DOHH2 (cell line): ENCODE results near the gene SLC7A6OS.

ENCODE experiments used
- H3F3A ChIP-seq: fragments of 200-600 bp; sonication (generic), shearing (Covaris generic); 2 replicates; pipeline ENCODE4 v1.6.0; 2016; ENCODE audit warnings: antibody characterized with exemption, mild to moderate bottlenecking; ENCODE audit not compliant: control insufficient read depth, insufficient read depth
- H3K27ac ChIP-seq: fragments of 200-600 bp; sonication (generic); 2 replicates; pipeline ENCODE4 v1.5.1; 2014; ENCODE audit warnings: low read depth, mild to moderate bottlenecking, low read length, moderate library complexity
- H3K27me3 ChIP-seq: fragments of 200-600 bp; sonication (generic); 2 replicates; pipeline ENCODE4 v1.6.1; 2014; ENCODE audit warnings: mild to moderate bottlenecking, low read length, mixed read lengths; ENCODE audit not compliant: control insufficient read depth
- H3K36me3 ChIP-seq: fragments of 200-600 bp; sonication (generic); 2 replicates; pipeline ENCODE4 v1.6.1; 2014; ENCODE audit warnings: mild to moderate bottlenecking, low read length, moderate library complexity, mixed read lengths; ENCODE audit not compliant: control insufficient read depth
- H3K4me1 ChIP-seq: fragments of 200-600 bp; sonication (generic); 2 replicates; pipeline ENCODE4 v1.6.1; 2014; ENCODE audit warnings: mild to moderate bottlenecking, low read length, mixed read lengths; ENCODE audit not compliant: control insufficient read depth
- H3K4me2 ChIP-seq: fragments of 200-600 bp; sonication (generic); 2 replicates; pipeline ENCODE4 v1.6.0; 2014; ENCODE audit warnings: mild to moderate bottlenecking, low read length, moderate library complexity
- H3K4me3 ChIP-seq: fragments of 200-600 bp; sonication (generic); 2 replicates; pipeline ENCODE4 v1.5.1; 2014; ENCODE audit warnings: mild to moderate bottlenecking, low read length, mixed read lengths
- H3K79me2 ChIP-seq: fragments of 200-600 bp; sonication (generic); 2 replicates; pipeline ENCODE4 v1.6.1; 2014; ENCODE audit warnings: mild to moderate bottlenecking, low read length, mixed read lengths; ENCODE audit not compliant: control insufficient read depth
- H3K9me2 ChIP-seq: fragments of 200-600 bp; sonication (generic); replicated peaks from 2 replicates; pipeline ENCODE4 v1.6.1; 2014; ENCODE audit warnings: mild to moderate bottlenecking, low read length, mixed read lengths; ENCODE audit not compliant: control insufficient read depth
- H3K9me3 ChIP-seq: fragments of 200-600 bp; sonication (generic); 2 replicates; pipeline ENCODE4 v1.6.1; 2014; ENCODE audit warnings: antibody characterized with exemption, low read length, mixed read lengths; ENCODE audit not compliant: control insufficient read depth, insufficient read depth
- H4K20me1 ChIP-seq: fragments of 200-600 bp; sonication (generic); 2 replicates; pipeline ENCODE4 v1.6.0; 2014; ENCODE audit warnings: low read depth, mild to moderate bottlenecking, antibody characterized with exemption, low read length, moderate library complexity; ENCODE audit not compliant: control insufficient read depth, insufficient read depth
- EZH2phosphoT487 ChIP-seq: fragments of 200-600 bp; sonication (generic); IDR thresholded peaks from 2 replicates; pipeline ENCODE4 v1.6.1; 2017; ENCODE audit warnings: borderline replicate concordance, mild to moderate bottlenecking, antibody characterized with exemption, low read length, moderate library complexity, mixed read lengths
- TF ChIP-seq, protein P1 (sequence below): fragments of 200-600 bp; sonication (generic); IDR thresholded peaks from one replicate; pipeline ENCODE4 v1.5.1; 2014; ENCODE audit warnings: antibody characterized with exemption, mild to moderate bottlenecking, low read depth, low read length; ENCODE audit not compliant: poor library complexity, severe bottlenecking

SLC7A6OS gene

DNA sequence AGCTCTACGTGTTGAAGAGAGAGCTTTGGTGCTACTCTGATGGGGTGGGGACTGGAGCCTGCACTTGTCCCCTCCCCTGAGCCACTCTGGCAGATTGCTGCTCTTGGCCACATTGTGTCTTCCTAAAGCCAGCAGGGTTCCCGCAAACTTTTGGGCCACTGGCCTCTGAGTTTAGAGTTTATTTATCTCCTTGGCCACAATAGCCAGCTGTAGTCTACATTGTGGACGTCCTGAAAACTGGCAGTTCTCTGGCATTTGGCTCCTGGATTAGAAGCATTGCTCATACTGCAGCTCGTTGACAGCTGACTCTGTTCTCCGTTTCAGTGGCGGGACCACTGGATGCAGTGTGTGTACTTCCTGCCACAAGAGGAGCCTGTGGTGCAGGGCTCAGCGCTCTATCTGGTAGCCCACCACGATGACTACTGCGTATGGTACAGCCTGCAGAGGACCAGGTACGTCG lies 34.6 kb upstream of the SLC7A6OS start:
- H3F3A ChIP-seq, result no peaks in the 10 kb centered on the region
- peaks cover 79% of the 10 kb centered on the region for H3K36me3 ChIP-seq
- H3K4me3 ChIP-seq, result no peak overlapping the region
- no peaks in the 10 kb centered on the region for H3K27me3 ChIP-seq
- H3K9me2 ChIP-seq, result no peaks in the 10 kb centered on the region
- no peaks in the 10 kb centered on the region for H4K20me1 ChIP-seq
- H3K4me2 ChIP-seq, result no peak overlapping the region
- no peak for TF ChIP-seq EZH2phosphoT487
- TF ChIP-seq, protein P1, sequence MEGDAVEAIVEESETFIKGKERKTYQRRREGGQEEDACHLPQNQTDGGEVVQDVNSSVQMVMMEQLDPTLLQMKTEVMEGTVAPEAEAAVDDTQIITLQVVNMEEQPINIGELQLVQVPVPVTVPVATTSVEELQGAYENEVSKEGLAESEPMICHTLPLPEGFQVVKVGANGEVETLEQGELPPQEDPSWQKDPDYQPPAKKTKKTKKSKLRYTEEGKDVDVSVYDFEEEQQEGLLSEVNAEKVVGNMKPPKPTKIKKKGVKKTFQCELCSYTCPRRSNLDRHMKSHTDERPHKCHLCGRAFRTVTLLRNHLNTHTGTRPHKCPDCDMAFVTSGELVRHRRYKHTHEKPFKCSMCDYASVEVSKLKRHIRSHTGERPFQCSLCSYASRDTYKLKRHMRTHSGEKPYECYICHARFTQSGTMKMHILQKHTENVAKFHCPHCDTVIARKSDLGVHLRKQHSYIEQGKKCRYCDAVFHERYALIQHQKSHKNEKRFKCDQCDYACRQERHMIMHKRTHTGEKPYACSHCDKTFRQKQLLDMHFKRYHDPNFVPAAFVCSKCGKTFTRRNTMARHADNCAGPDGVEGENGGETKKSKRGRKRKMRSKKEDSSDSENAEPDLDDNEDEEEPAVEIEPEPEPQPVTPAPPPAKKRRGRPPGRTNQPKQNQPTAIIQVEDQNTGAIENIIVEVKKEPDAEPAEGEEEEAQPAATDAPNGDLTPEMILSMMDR, result no peak
- H3K9me3 ChIP-seq, result no peaks in the 10 kb centered on the region
- H3K4me1 ChIP-seq, result no peaks in the 10 kb centered on the region
- no peak overlapping the region for H3K27ac ChIP-seq
- H3K79me2 ChIP-seq, result no peaks in the 10 kb centered on the region

DNA sequence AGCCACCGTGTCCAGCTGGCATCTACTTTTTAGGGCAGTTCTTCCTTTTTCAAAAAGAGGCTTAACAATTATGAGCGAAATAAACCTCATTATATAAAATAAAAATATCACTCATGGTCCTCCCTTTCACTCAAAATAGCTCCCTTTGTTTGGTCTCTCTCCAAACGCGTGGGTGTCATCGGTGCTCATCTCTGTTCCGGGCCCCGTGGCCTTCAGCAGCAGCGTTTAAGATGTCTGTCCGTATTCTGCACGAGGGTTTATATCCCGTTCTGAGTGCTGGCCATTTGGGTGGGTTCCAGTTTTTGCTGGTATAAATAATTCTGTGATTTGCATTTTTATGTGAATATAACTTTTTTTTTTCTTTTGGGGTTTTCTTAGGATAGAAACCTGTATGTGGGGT lies 33.5 kb upstream of the SLC7A6OS start:
- no peaks in the 10 kb centered on the region for H3K27me3 ChIP-seq
- no peak overlapping the region for H3K4me2 ChIP-seq
- no peaks in the 10 kb centered on the region for H4K20me1 ChIP-seq
- no peaks in the 10 kb centered on the region for H3K9me3 ChIP-seq
- TF ChIP-seq, protein P1, result no peak
- no peak for TF ChIP-seq EZH2phosphoT487
- H3F3A ChIP-seq, result no peaks in the 10 kb centered on the region
- no peak overlapping the region for H3K27ac ChIP-seq
- peaks cover 77% of the 10 kb centered on the region for H3K36me3 ChIP-seq
- no peaks in the 10 kb centered on the region for H3K4me1 ChIP-seq
- no peaks in the 10 kb centered on the region for H3K79me2 ChIP-seq
- no peak overlapping the region for H3K4me3 ChIP-seq
- H3K9me2 ChIP-seq, result no peaks in the 10 kb centered on the region

DNA sequence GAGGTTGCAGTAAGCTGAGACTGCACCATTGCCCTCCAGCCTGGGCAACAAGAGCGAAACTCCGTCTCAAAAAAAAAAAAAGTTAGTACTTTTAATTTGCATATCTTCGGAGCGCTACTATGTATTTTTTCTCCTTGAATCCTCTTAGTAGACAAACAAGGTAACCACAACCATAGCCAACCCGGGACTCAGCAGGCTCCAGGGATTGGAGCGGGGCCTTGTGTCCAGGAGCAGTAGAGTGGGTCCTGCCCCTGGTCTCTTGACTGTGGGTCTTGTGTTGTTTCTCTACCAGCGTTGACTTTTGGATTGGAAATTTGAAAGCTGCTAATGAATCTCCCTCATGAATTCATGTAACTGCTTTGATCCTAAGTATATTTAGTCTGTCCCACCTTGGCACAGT lies 32.4 kb upstream of the SLC7A6OS start:
- no peaks in the 10 kb centered on the region for H3F3A ChIP-seq
- no peaks in the 10 kb centered on the region for H3K4me1 ChIP-seq
- no peaks in the 10 kb centered on the region for H4K20me1 ChIP-seq
- TF ChIP-seq, protein P1, result no peak
- TF ChIP-seq EZH2phosphoT487, result no peak
- H3K27me3 ChIP-seq, result no peaks in the 10 kb centered on the region
- H3K27ac ChIP-seq, result no peak overlapping the region
- no peaks in the 10 kb centered on the region for H3K9me2 ChIP-seq
- peaks cover 81% of the 10 kb centered on the region for H3K36me3 ChIP-seq
- no peak overlapping the region for H3K4me3 ChIP-seq
- H3K79me2 ChIP-seq, result no peaks in the 10 kb centered on the region
- H3K9me3 ChIP-seq, result no peaks in the 10 kb centered on the region
- H3K4me2 ChIP-seq, result no peak overlapping the region

DNA sequence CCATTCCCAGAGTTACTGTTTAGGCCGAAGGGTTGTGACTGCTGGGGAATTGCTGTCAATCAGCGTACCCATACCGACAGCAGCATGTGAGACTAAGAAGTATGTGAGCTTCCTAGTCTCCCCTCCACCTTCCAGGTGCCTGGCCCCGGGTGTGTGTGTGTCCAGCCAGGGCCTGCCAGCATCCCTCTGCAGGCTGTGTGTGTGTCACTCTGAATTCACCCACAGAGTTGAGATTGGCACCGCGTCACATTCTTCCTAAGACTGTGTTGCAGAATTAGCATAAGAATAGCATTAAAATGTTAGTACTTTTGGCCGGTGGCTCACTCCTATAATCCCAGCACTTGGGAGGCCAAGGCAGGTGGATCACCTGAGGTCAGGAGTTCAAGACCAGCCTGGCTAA lies 31.9 kb upstream of the SLC7A6OS start:
- H3K9me3 ChIP-seq, result no peaks in the 10 kb centered on the region
- H3K36me3 ChIP-seq, result peaks cover 81% of the 10 kb centered on the region
- no peaks in the 10 kb centered on the region for H3F3A ChIP-seq
- H3K9me2 ChIP-seq, result no peaks in the 10 kb centered on the region
- TF ChIP-seq, protein P1, result no peak
- TF ChIP-seq EZH2phosphoT487, result no peak
- no peaks in the 10 kb centered on the region for H3K27me3 ChIP-seq
- H3K4me3 ChIP-seq, result no peak overlapping the region
- no peaks in the 10 kb centered on the region for H3K79me2 ChIP-seq
- no peak overlapping the region for H3K27ac ChIP-seq
- no peaks in the 10 kb centered on the region for H4K20me1 ChIP-seq
- H3K4me1 ChIP-seq, result no peaks in the 10 kb centered on the region
- no peak overlapping the region for H3K4me2 ChIP-seq
